GM12872 (cell line): ENCODE measurements around the gene FBXO21.

Experiments
- CTCF ChIP-seq: IDR thresholded peaks from 3 replicates; pipeline ENCODE4 v1.5.1; 2011; ENCODE audit warnings: low read depth, mild to moderate bottlenecking, low read length, moderate library complexity; ENCODE audit not compliant: insufficient read depth

The FBXO21 gene

GRCh38 chr12:117193903-117194302 is 3.6 kb upstream of the FBXO21 start:
- TF ChIP-seq CTCF: no peak

GRCh38 chr12:117192057-117192456 is 1.8 kb upstream of the FBXO21 start:
- no peak for TF ChIP-seq CTCF

GRCh38 chr12:117189725-117190209 is 503 bp downstream of the FBXO21 start:
- TF ChIP-seq CTCF: no peak

- no peak for TF ChIP-seq CTCF
Observed at GRCh38 chr12:117188961-117189724, 1.1 kb downstream of the FBXO21 start.

GRCh38 chr12:117188121-117188665 is 2.1 kb downstream of the FBXO21 start:
- TF ChIP-seq CTCF: no peak

- TF ChIP-seq CTCF: no peak
Observed at GRCh38 chr12:117187421-117187820, 2.8 kb downstream of the FBXO21 start.

GRCh38 chr12:117182866-117183265 is 7.4 kb downstream of the FBXO21 start:
- no peak for TF ChIP-seq CTCF
